HepG2 (cell line): ENCODE measurements around the gene RHOV. TPM values are rescaled to one million over a fixed set of nuclear protein-coding genes. Genes with fewer than 3 reads are reported as not detected.

ENCODE experiments used
- ATAC-seq: fragments of 200-7000 bp; cut with Tn5 transposase; 3 replicates; pipeline ENCODE4 v1.9.1; 2020; ENCODE audit warnings: mild to moderate bottlenecking, moderate library complexity
- BruUV-seq: library from RNA; stranded (reverse); fragments of 400-500 nt; replicated peaks from 2 replicates; lab custom pipeline; 2021; lab: Mats Ljungman, UMichigan
- CTCF ChIA-PET: fragments of 300-600 bp; formaldehyde crosslinking; extraction: SDS; loops from one replicate; lab custom pipeline; 2021; ENCODE audit warnings: low total read pairs, inconsistent platforms, low intra/inter-chr PET ratio; lab: Yijun Ruan, JAX
- POLR2A ChIA-PET: fragments of 350-600 bp; sonication (Branson Sonifier 250); formaldehyde crosslinking; loops from one replicate; lab custom pipeline; 2020; ENCODE audit warnings: antibody characterized with exemption, inconsistent platforms; lab: Yijun Ruan, JAX
- DNase-seq: peaks from one replicate; pipeline ENCODE4 v3.0.0-alpha.2; 2015; ENCODE audit warnings: low spot score
- FAIRE-seq: peaks from 3 replicates; lab custom pipeline; 2011; peaks lifted over from hg19 to GRCh38; lab: Jason Lieb, UNC
- H2AFZ ChIP-seq: one replicate; pipeline ENCODE4 v1.6.1; 2011; ENCODE audit warnings: low read length, inconsistent platforms
- H3K27ac ChIP-seq: fragments of 300-600 bp; 3 replicates; pipeline ENCODE4 v1.8.0; 2011; ENCODE audit warnings: mixed run types, mild to moderate bottlenecking, mixed read lengths, low read length, inconsistent platforms; ENCODE audit not compliant: insufficient read depth; ENCODE audit errors: extremely low read length
- H3K27me3 ChIP-seq, 2 experiments: fragments of 200-600 bp in 1 of 2; 2 replicates in 1 of 2; 3 replicates in 1 of 2; pipeline versions ENCODE4 v1.6.0 to v1.8.0; 2011; ENCODE audit warnings: low read length in 2 of 2, mild to moderate bottlenecking in 2 of 2, moderate library complexity in 2 of 2, inconsistent platforms in 1 of 2; ENCODE audit not compliant: insufficient read depth in 2 of 2, control insufficient read depth in 1 of 2
- H3K36me3 ChIP-seq, 2 experiments: fragments of 200-600 bp in 1 of 2; replicated peaks in 1 of 2; 2 replicates in 1 of 2; 3 replicates in 1 of 2; pipeline versions ENCODE4 v1.5.1 to v1.8.0; 2011; ENCODE audit warnings: low read length in 2 of 2, inconsistent platforms in 1 of 2; ENCODE audit not compliant: insufficient read depth in 2 of 2, control insufficient read depth in 1 of 2
- H3K4me1 ChIP-seq: 2 replicates; pipeline ENCODE4 v1.5.1; 2012; ENCODE audit warnings: low read length, inconsistent platforms; ENCODE audit not compliant: insufficient read depth
- H3K4me2 ChIP-seq: 2 replicates; pipeline ENCODE4 v1.6.0; 2011; ENCODE audit warnings: low read depth, low read length, inconsistent platforms
- H3K4me3 ChIP-seq, 3 experiments: fragments of 200-600 bp in 1 of 3; sonication (generic), shearing (Covaris generic) in 1 of 3; replicated peaks in 1 of 3; 2 replicates each; pipeline ENCODE4 v1.5.1; 2011 to 2016; ENCODE audit warnings: low read length in 3 of 3, inconsistent platforms in 2 of 3, low read depth in 2 of 3, mild to moderate bottlenecking in 2 of 3, control low read depth in 1 of 3, mixed read lengths in 1 of 3; ENCODE audit not compliant: insufficient read depth in 1 of 3
- H3K79me2 ChIP-seq: one replicate; pipeline ENCODE4 v1.6.1; 2011; ENCODE audit warnings: low read length, inconsistent platforms; ENCODE audit not compliant: insufficient read depth
- H3K9ac ChIP-seq: 2 replicates; pipeline ENCODE4 v1.6.0; 2011; ENCODE audit warnings: mild to moderate bottlenecking, low read depth, low read length, inconsistent platforms; ENCODE audit not compliant: insufficient read depth
- H3K9me3 ChIP-seq: 2 replicates; pipeline ENCODE4 v1.5.1; 2012; ENCODE audit warnings: mild to moderate bottlenecking, low read length
- H4K20me1 ChIP-seq: 2 replicates; pipeline ENCODE4 v1.6.0; 2011; ENCODE audit warnings: inconsistent platforms, mild to moderate bottlenecking, low read length, moderate library complexity; ENCODE audit not compliant: insufficient read depth
- GATAD2A ChIP-seq: IDR thresholded peaks from 2 replicates; pipeline ENCODE4 v1.6.1; 2016
- MTA1 ChIP-seq: sonication (generic); formaldehyde crosslinking; IDR thresholded peaks from 2 replicates; pipeline ENCODE4 v1.4.0; 2020; ENCODE audit warnings: missing genetic modification reagents, mild to moderate bottlenecking, borderline replicate concordance
- TIGD3 ChIP-seq: sonication (generic); formaldehyde crosslinking; IDR thresholded peaks from 2 replicates; pipeline ENCODE4 v1.5.1; 2020; ENCODE audit warnings: mild to moderate bottlenecking, missing genetic modification reagents, borderline replicate concordance
- ZNF614 ChIP-seq: IDR thresholded peaks from 2 replicates; pipeline ENCODE4 v1.6.1; 2018; ENCODE audit warnings: missing biosample characterization, missing genetic modification reagents, inconsistent platforms, borderline replicate concordance
- ZNF639 ChIP-seq: conservative IDR thresholded peaks from 2 replicates; pipeline ENCODE4 v1.6.1; 2018; ENCODE audit warnings: missing genetic modification reagents
- ZNF672 ChIP-seq: sonication (generic); formaldehyde crosslinking; IDR thresholded peaks from 2 replicates; pipeline ENCODE4 v1.8.1; 2022; ENCODE audit warnings: missing genetic modification reagents
- WGBS: methylation state at CpG from one replicate; pipeline ENCODE4 v1.1.6; 2017; ENCODE audit warnings: low lambda C conversion rate; 5-methylcytosine and 5-hydroxymethylcytosine counted together
- in situ Hi-C: cut with HindIII; loops from 2 replicates; pipeline ENCODE4 v1.10.0; 2017; ENCODE audit warnings: low pct_unique_long_range_greater_than_20kb; ENCODE audit not compliant: extremely low pct_ligation_motif_present
- intact Hi-C: fragments of 100-400 bp; cut with micrococcal nuclease; formaldehyde crosslinking; loops from one replicate; pipeline ENCODE4 v1.10.0; 2022; ENCODE audit not compliant: unreplicated experiment
- polyA plus RNA-seq, 8 experiments: library from polyadenylated mRNA; depleted of rRNA in 3 of 8; stranded (reverse) in 7 of 8; unstranded in 1 of 8; fragments of >200 nt; fragmentation: Illumina TruSeq in 4 of 8; extraction: Trizol in 4 of 8; gene quantifications; 2 replicates each; pipeline versions ENCODE4 v1.2.1 to v1.2.3, GENCODE V29; 2011 to 2016; ENCODE audit warnings: low read depth in 4 of 8, missing spikeins in 1 of 8, mixed read lengths in 1 of 8; ENCODE audit not compliant: insufficient read depth in 1 of 8
- total RNA-seq, 5 experiments: library from RNA; depleted of rRNA; stranded (reverse); fragments of >200 nt; fragmentation: Illumina TruSeq; extraction: Trizol; gene quantifications; 2 replicates each; pipeline ENCODE4 v1.2.3, GENCODE V29; 2016; ENCODE audit warnings: low read depth in 1 of 5

RHOV gene
- total and polyA plus RNA-seq, 2 of the 13 experiments (the other 11 are each of a cell fraction or from before 2014, with no cell fraction given): 0.17 to 0.18 TPM

DNA sequence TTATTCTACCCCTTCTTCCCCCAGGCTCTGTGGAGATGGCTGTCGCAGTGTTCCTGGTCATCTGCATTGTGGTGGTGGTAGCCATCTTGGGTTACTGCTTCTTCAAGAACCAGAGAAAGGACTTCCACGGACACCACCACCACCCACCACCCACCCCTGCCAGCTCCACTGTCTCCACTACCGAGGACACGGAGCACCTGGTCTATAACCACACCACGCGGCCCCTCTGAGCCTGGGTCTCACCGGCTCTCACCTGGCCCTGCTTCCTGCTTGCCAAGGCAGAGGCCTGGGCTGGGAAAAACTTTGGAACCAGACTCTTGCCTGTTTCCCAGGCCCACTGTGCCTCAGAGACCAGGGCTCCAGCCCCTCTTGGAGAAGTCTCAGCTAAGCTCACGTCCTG, 17.3 kb downstream of the RHOV start:
- Histone ChIP-seq H2AFZ (peak overlapping the region; percentile 76), H3K27ac (no peak overlapping the region)

More for the DNA sequence above, 17.3 kb downstream of the RHOV start:
- DNase-seq (no peak), ATAC-seq (no peak), FAIRE-seq (no peak)
- H4K20me1 ChIP-seq: no peaks in the 10 kb centered on the region
- H3K36me3 ChIP-seq: no peaks in the 10 kb centered on the region
- H3K4me2 ChIP-seq: peak overlapping the region; percentile 83; the same call in 1 of the 2 replicates
- POLR2A ChIA-PET: interaction anchor here (1.3 to 3.1 kb wide), 2 partner anchors 38 to 64 kb away, joined by 7 to 40 read pairs; partner anchors contain the start of gene VPS18
- peaks cover 59% of the 10 kb centered on the region for H3K4me1 ChIP-seq
- CTCF ChIA-PET: interaction anchor here (3.8 kb wide), 1 partner anchor 37 kb away, joined by 80 read pairs; the partner anchor contains the start of gene VPS18
- H3K79me2 ChIP-seq: no peaks in the 10 kb centered on the region
- in situ Hi-C loops (loop anchor here (5.0 kb wide), 1 partner anchor 36 kb away; the partner anchor contains the start of gene VPS18), intact Hi-C loops (no loop called here)
- peak overlapping the region; percentile 10; the same call in 1 of the 2 replicates for H3K9ac ChIP-seq
- WGBS: 50% methylated on average over 2 of the region's 8 CpGs
- TF ChIP-seq ZNF614 (CRISPR knock-in tag) (no peak), TIGD3 (CRISPR knock-in tag) (no peak), ZNF672 (CRISPR knock-in tag) (no peak), ZNF639 (no peak), GATAD2A (CRISPR knock-in tag) (no peak), MTA1 (CRISPR knock-in tag) (no peak)
- no peaks in the 10 kb centered on the region for H3K9me3 ChIP-seq
- BruUV-seq: no TSS peak
- H3K27me3 ChIP-seq: no peaks in the 10 kb centered on the region
- no peak overlapping the region for H3K4me3 ChIP-seq
